HepG2 (cell line): Measurements from ENCODE around the gene DLL4. TPM values are rescaled to one million over a fixed set of nuclear protein-coding genes. Genes with fewer than 3 reads are reported as not detected.

Experiments
- DNMT3B ChIP-seq: conservative IDR thresholded peaks from 2 replicates; pipeline ENCODE4 v1.6.1; 2016; ENCODE audit warnings: missing biosample characterization, control low read depth
- HCFC1 ChIP-seq: fragments of 150-350 bp; IDR thresholded peaks from 2 replicates; pipeline ENCODE4 v1.6.1; 2014; ENCODE audit warnings: low read depth, low read length
- HMGXB3 ChIP-seq: sonication (generic); formaldehyde crosslinking; IDR thresholded peaks from 2 replicates; pipeline ENCODE4 v1.4.0; 2020; ENCODE audit warnings: missing genetic modification reagents, borderline replicate concordance
- MYC ChIP-seq: sonication (generic); formaldehyde crosslinking; IDR thresholded peaks from 2 replicates; pipeline ENCODE4 v1.9.0; 2021; ENCODE audit warnings: missing genetic modification reagents, borderline replicate concordance
- SOX5 ChIP-seq: IDR thresholded peaks from 2 replicates; pipeline ENCODE4 v1.6.1; 2016; ENCODE audit warnings: borderline replicate concordance
- THYN1 ChIP-seq: sonication (generic); formaldehyde crosslinking; IDR thresholded peaks from 2 replicates; pipeline ENCODE4 v1.8.1; 2023; ENCODE audit warnings: low read depth, mild to moderate bottlenecking, moderate library complexity, missing genetic modification reagents, borderline replicate concordance
- ZHX2 ChIP-seq, 2 experiments: sonication (generic) in 1 of 2; formaldehyde crosslinking in 1 of 2; IDR thresholded peaks; 2 replicates each; pipeline versions ENCODE4 v1.6.1 to v1.9.0; 2014 to 2022; ENCODE audit warnings: antibody characterized with exemption in 1 of 2, borderline replicate concordance in 1 of 2, inconsistent platforms in 1 of 2, low read depth in 1 of 2, missing genetic modification reagents in 1 of 2
- ZNF550 ChIP-seq: sonication (generic); formaldehyde crosslinking; IDR thresholded peaks from 2 replicates; pipeline ENCODE4 v1.4.0; 2020; ENCODE audit warnings: mild to moderate bottlenecking, missing genetic modification reagents, borderline replicate concordance
- ZNF607 ChIP-seq: sonication (generic); formaldehyde crosslinking; IDR thresholded peaks from 2 replicates; pipeline ENCODE4 v1.5.1; 2020; ENCODE audit warnings: missing genetic modification reagents, mild to moderate bottlenecking, borderline replicate concordance
- ZNF609 ChIP-seq: sonication (generic); formaldehyde crosslinking; IDR thresholded peaks from 2 replicates; pipeline ENCODE4 v1.4.0; 2020; ENCODE audit warnings: mild to moderate bottlenecking, missing genetic modification reagents, borderline replicate concordance
- ZNF670 ChIP-seq: sonication (generic); formaldehyde crosslinking; IDR thresholded peaks from 2 replicates; pipeline ENCODE4 v1.8.0; 2022; ENCODE audit warnings: mild to moderate bottlenecking, missing genetic modification reagents, borderline replicate concordance
- polyA plus RNA-seq, 8 experiments: library from polyadenylated mRNA; depleted of rRNA in 3 of 8; stranded (reverse) in 7 of 8; unstranded in 1 of 8; fragments of >200 nt; fragmentation: Illumina TruSeq in 4 of 8; extraction: Trizol in 4 of 8; gene quantifications; 2 replicates each; pipeline versions ENCODE4 v1.2.1 to v1.2.3, GENCODE V29; 2011 to 2016; ENCODE audit warnings: low read depth in 4 of 8, missing spikeins in 1 of 8, mixed read lengths in 1 of 8; ENCODE audit not compliant: insufficient read depth in 1 of 8
- total RNA-seq, 5 experiments: library from RNA; depleted of rRNA; stranded (reverse); fragments of >200 nt; fragmentation: Illumina TruSeq; extraction: Trizol; gene quantifications; 2 replicates each; pipeline ENCODE4 v1.2.3, GENCODE V29; 2016; ENCODE audit warnings: low read depth in 1 of 5

Gene DLL4
- total and polyA plus RNA-seq, 2 of the 13 experiments (the other 11 are each of a cell fraction or from before 2014, with no cell fraction given), result 0.20 to 0.25 TPM

- TF ChIP-seq HMGXB3, result no peak
- no peak for TF ChIP-seq THYN1 (CRISPR knock-in tag)
- TF ChIP-seq ZHX2 (IDR thresholded peaks at IDR 0.05; ENCODE audit: low read depth), result no peak
- TF ChIP-seq ZHX2 (CRISPR knock-in tag; IDR thresholded peaks at IDR 0.05; ENCODE audit: borderline replicate concordance), result no peak
- TF ChIP-seq ZNF609 (CRISPR knock-in tag), result peak; percentile 41; the same call in 1 of the 2 replicates
- peak; percentile 55; the same call in 1 of the 2 replicates for TF ChIP-seq MYC (CRISPR knock-in tag)
- no peak; the same call in 1 of the 2 replicates for TF ChIP-seq HCFC1
- no peak for TF ChIP-seq ZNF550
- 0 out of 2 replicates have a peak, but pooled peaks have one; percentile 34 for TF ChIP-seq SOX5
- no peak for TF ChIP-seq ZNF670 (CRISPR knock-in tag)
- no peak for TF ChIP-seq DNMT3B (CRISPR knock-in tag)
- no peak; the same call in 1 of the 2 replicates for TF ChIP-seq ZNF607
These were observed 22.8 kb upstream of the DLL4 start (continued) for GRCh38 chr15:40906091-40906990.
